Pulmonary artery endothelial cell (primary cell): ENCODE data around the gene NUCB1. TPM values are rescaled to one million over a fixed set of nuclear protein-coding genes. Genes with fewer than 3 reads are reported as not detected.
"Not testable (repeated sequence)": the region's sequence is repeated elsewhere in the genome, so short reads cannot be mapped to it uniquely, and the experiment has no call there.

ENCODE experiments used
- DNase-seq: peaks from one replicate; pipeline ENCODE4 v3.0.0-alpha.2; 2011; ENCODE audit warnings: low read depth, low spot score
- total RNA-seq: library from RNA; depleted of rRNA; stranded (reverse); fragments of >200 nt; gene quantifications from 2 replicates; pipeline ENCODE4 v1.2.3, GENCODE V29; 2014

Gene NUCB1
- total RNA-seq, 1 donor from 2014 or later, result 125 TPM

GRCh38 chr19:48905664-48906063 lies 5.6 kb downstream of the NUCB1 start:
- no peak for DNase-seq

- no peak for DNase-seq
Observed at GRCh38 chr19:48906324-48906723, 6.2 kb downstream of the NUCB1 start.

- DNase-seq, result no peak
Observed at GRCh38 chr19:48907671-48908070, 7.6 kb downstream of the NUCB1 start.

GRCh38 chr19:48909424-48910077 lies 9.4 kb downstream of the NUCB1 start:
- DNase-seq, result not testable (repeated sequence)

- no peak for DNase-seq
Observed at GRCh38 chr19:48910803-48911202, 10.7 kb downstream of the NUCB1 start.

GRCh38 chr19:48913114-48913889 lies 13.2 kb downstream of the NUCB1 start:
- no peak for DNase-seq

- no peak for DNase-seq
Observed at GRCh38 chr19:48914181-48914580, 14.1 kb downstream of the NUCB1 start.

GRCh38 chr19:48915757-48916156 lies 15.6 kb downstream of the NUCB1 start:
- no peak for DNase-seq

- no peak for DNase-seq
Observed at GRCh38 chr19:48918071-48918470, 18.0 kb downstream of the NUCB1 start.

GRCh38 chr19:48918801-48919247 lies 18.7 kb downstream of the NUCB1 start:
- no peak for DNase-seq

- not testable (repeated sequence) for DNase-seq
Observed at GRCh38 chr19:48919271-48919670, 19.2 kb downstream of the NUCB1 start.

- no peak for DNase-seq
Observed at GRCh38 chr19:48920949-48921348, 20.8 kb downstream of the NUCB1 start.

- DNase-seq, result no peak
Observed at GRCh38 chr19:48921721-48922500, 21.8 kb downstream of the NUCB1 start.

- no peak for DNase-seq
Observed at GRCh38 chr19:48922548-48923490, 22.7 kb downstream of the NUCB1 start.

GRCh38 chr19:48925240-48925843 lies 25.2 kb downstream of the NUCB1 start:
- no peak for DNase-seq

GRCh38 chr19:48925890-48926289 lies 25.8 kb downstream of the NUCB1 start:
- DNase-seq, result not testable (repeated sequence)

- peak; percentile 79 for DNase-seq
Observed at GRCh38 chr19:48926909-48927308, 26.8 kb downstream of the NUCB1 start.

- not testable (repeated sequence) for DNase-seq
Observed at GRCh38 chr19:48927692-48928091, 27.6 kb downstream of the NUCB1 start.

GRCh38 chr19:48928164-48929025 lies 28.3 kb downstream of the NUCB1 start:
- DNase-seq, result no peak
